ENCODE results near the gene CHRDL2.

Gene CHRDL2

GRCh38 chr11:74749127-74749964 is 18.1 kb upstream of the CHRDL2 start:
- H3K27me3 ChIP-seq (ENCODE audit: insufficient read depth, poor library complexity, severe bottlenecking) = no peaks in the 10 kb centered on the region

DNA sequence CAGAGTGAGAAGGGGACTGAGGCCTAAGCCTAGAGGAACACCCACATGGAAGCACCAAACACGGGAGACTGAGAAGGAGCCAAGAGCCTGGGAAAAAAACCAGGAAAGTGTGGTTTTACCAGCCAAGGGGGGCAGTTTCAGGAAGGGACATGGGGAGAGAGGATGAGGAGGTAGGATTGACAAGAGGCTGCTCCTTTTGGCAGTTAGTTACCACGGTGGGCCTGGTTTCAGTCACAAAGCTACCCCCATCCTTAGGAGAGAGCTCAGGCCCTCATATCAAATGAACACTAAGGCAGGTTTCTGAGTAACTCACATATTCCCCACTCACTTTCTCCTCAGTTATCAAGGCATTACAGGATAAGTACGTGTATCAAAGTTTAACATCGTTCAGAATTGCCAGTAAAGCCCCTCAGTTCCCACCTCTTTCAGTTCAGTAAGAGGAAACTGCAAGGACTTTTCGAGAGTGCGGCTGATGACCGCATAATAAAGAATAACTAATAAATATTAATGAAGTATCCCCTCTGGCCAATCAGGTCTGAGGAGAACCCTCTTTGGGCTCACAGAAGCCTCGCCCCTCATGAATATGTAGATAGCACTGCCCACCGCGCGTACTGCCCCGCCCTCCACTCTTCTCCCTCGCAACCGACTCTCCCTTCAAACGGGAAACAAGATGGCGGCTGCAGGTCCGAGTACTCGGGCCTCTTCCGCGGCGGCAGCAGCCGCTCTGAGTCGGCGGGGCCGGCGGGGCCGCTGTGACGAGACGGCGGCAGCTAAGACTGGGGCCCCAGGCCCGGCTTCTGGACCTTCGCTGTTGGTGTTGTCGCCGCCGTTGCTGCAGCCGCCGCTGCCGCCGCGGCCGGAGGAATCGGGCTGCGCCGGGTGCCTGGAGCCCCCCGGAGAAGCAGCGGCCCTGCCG is 17.2 kb upstream of the CHRDL2 start, which contains the start of gene RNF169:
Gene RNF169, plus strand, starts transcription at position 639 of the 916 bp plus-strand sequence. Its CDS starts 32 bp downstream, at position 671.
- TF ChIP-seq, protein P1, sequence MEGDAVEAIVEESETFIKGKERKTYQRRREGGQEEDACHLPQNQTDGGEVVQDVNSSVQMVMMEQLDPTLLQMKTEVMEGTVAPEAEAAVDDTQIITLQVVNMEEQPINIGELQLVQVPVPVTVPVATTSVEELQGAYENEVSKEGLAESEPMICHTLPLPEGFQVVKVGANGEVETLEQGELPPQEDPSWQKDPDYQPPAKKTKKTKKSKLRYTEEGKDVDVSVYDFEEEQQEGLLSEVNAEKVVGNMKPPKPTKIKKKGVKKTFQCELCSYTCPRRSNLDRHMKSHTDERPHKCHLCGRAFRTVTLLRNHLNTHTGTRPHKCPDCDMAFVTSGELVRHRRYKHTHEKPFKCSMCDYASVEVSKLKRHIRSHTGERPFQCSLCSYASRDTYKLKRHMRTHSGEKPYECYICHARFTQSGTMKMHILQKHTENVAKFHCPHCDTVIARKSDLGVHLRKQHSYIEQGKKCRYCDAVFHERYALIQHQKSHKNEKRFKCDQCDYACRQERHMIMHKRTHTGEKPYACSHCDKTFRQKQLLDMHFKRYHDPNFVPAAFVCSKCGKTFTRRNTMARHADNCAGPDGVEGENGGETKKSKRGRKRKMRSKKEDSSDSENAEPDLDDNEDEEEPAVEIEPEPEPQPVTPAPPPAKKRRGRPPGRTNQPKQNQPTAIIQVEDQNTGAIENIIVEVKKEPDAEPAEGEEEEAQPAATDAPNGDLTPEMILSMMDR (IDR thresholded peaks at IDR 0.05; ENCODE audit: poor library complexity, severe bottlenecking) = no peak
- peak within 1 kb of the TSS; percentile 94 for H3K4me3 ChIP-seq (ENCODE audit: severe bottlenecking)
- peak within 1 kb of the TSS; percentile 81 for H3K27ac ChIP-seq (ENCODE audit: poor library complexity, severe bottlenecking)
- no peaks in the 10 kb centered on the region for H3K27me3 ChIP-seq (ENCODE audit: insufficient read depth, poor library complexity, severe bottlenecking)
- H3K9me3 ChIP-seq (ENCODE audit: severe bottlenecking) = no peaks in the 10 kb centered on the region
- DNase-seq (ENCODE audit: low spot score) = peak; percentile 92
- peak; percentile 99 for ATAC-seq (ENCODE audit: low read depth)
- H3K36me3 ChIP-seq (ENCODE audit: low read depth) = no peaks in the 10 kb centered on the region
- H3K4me1 ChIP-seq (ENCODE audit: insufficient read depth, poor library complexity, severe bottlenecking) = peaks cover 10% of the 10 kb centered on the region

More at GRCh38 chr11:74749127-74749964, 18.1 kb upstream of the CHRDL2 start:
- peak overlapping the region; percentile 81 for H3K27ac ChIP-seq (ENCODE audit: poor library complexity, severe bottlenecking)
- H3K36me3 ChIP-seq (ENCODE audit: low read depth) = no peaks in the 10 kb centered on the region
- DNase-seq (ENCODE audit: low spot score) (no peak), ATAC-seq (ENCODE audit: low read depth) (peak; percentile 34)
- H3K9me3 ChIP-seq (ENCODE audit: severe bottlenecking) = no peaks in the 10 kb centered on the region
- H3K4me3 ChIP-seq (ENCODE audit: severe bottlenecking) = peak overlapping the region; percentile 94
- peaks cover 19% of the 10 kb centered on the region for H3K4me1 ChIP-seq (ENCODE audit: insufficient read depth, poor library complexity, severe bottlenecking)
- TF ChIP-seq, protein P1 (IDR thresholded peaks at IDR 0.05; ENCODE audit: poor library complexity, severe bottlenecking) = no peak

- no peak overlapping the region for H3K4me3 ChIP-seq (ENCODE audit: severe bottlenecking)
- no peaks in the 10 kb centered on the region for H3K36me3 ChIP-seq (ENCODE audit: low read depth)
- TF ChIP-seq, protein P1 (IDR thresholded peaks at IDR 0.05; ENCODE audit: poor library complexity, severe bottlenecking) = no peak
- peaks cover 5% of the 10 kb centered on the region for H3K4me1 ChIP-seq (ENCODE audit: insufficient read depth, poor library complexity, severe bottlenecking)
- ATAC-seq (ENCODE audit: low read depth) (no peak), DNase-seq (ENCODE audit: low spot score) (no peak)
- no peaks in the 10 kb centered on the region for H3K9me3 ChIP-seq (ENCODE audit: severe bottlenecking)
- no peaks in the 10 kb centered on the region for H3K27me3 ChIP-seq (ENCODE audit: insufficient read depth, poor library complexity, severe bottlenecking)
- no peak overlapping the region for H3K27ac ChIP-seq (ENCODE audit: poor library complexity, severe bottlenecking)
These were observed 15.6 kb upstream of the CHRDL2 start for GRCh38 chr11:74746868-74747267.

DNA sequence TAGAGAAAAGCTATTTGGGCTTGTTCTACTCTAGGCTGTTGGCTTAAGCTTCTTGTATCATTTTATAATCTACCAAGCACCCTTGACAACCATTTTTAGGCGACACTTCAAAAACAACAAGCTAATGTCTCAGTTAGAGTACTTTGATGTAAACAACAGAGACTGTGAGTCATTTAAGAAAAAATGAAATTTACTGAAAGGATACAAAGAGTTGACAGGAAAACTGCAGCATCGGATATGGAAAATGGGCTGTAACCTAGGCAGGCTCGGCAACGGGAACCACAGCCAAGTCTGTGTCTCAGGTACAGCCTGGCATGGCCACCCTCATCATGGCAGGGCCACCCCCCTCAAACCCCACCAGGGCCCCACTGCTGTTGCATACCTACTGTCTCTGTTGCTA is 13.1 kb upstream of the CHRDL2 start:
- Histone ChIP-seq H3K9me3 (ENCODE audit: severe bottlenecking) (no peaks in the 10 kb centered on the region), H3K27me3 (ENCODE audit: insufficient read depth, poor library complexity, severe bottlenecking) (no peaks in the 10 kb centered on the region), H3K4me3 (ENCODE audit: severe bottlenecking) (no peak overlapping the region), H3K4me1 (ENCODE audit: insufficient read depth, poor library complexity, severe bottlenecking) (no peaks in the 10 kb centered on the region), H3K27ac (ENCODE audit: poor library complexity, severe bottlenecking) (no peak overlapping the region), H3K36me3 (ENCODE audit: low read depth) (no peaks in the 10 kb centered on the region)
- TF ChIP-seq, protein P1 (IDR thresholded peaks at IDR 0.05; ENCODE audit: poor library complexity, severe bottlenecking) = no peak
- no peak for DNase-seq (ENCODE audit: low spot score)
- no peak for ATAC-seq (ENCODE audit: low read depth)
